GM18873 (cell line): Measurements from ENCODE around the gene SLC13A3.
"Not testable (repeated sequence)": the region's sequence is repeated elsewhere in the genome, so short reads cannot be mapped to it uniquely, and the experiment has no call there.

Source experiments
- ATAC-seq: cut with Tn5 transposase; IDR thresholded peaks from one replicate; pipeline ENCODE4 v1.9.1; 2021; ENCODE audit warnings: mild to moderate bottlenecking, moderate library complexity, moderate number of reproducible peaks; ENCODE audit not compliant: unreplicated experiment, low FRiP score

SLC13A3 gene

GRCh38 chr20:46682063-46682821 lies 31.0 kb upstream of the SLC13A3 start:
- no peak for ATAC-seq

GRCh38 chr20:46681032-46681854 lies 30.0 kb upstream of the SLC13A3 start:
- no peak for ATAC-seq

- no peak for ATAC-seq
Observed at GRCh38 chr20:46680684-46681031, 29.4 kb upstream of the SLC13A3 start.

GRCh38 chr20:46678516-46678915 lies 27.3 kb upstream of the SLC13A3 start:
- no peak for ATAC-seq

GRCh38 chr20:46677608-46678007 lies 26.3 kb upstream of the SLC13A3 start:
- ATAC-seq: no peak

- ATAC-seq: not testable (repeated sequence)
Observed at GRCh38 chr20:46676649-46677316, 25.5 kb upstream of the SLC13A3 start.

- no peak for ATAC-seq
Observed at GRCh38 chr20:46674253-46675083, 23.2 kb upstream of the SLC13A3 start.

GRCh38 chr20:46673394-46674252 lies 22.4 kb upstream of the SLC13A3 start:
- ATAC-seq: no peak

GRCh38 chr20:46672543-46673148 lies 21.4 kb upstream of the SLC13A3 start:
- ATAC-seq: no peak

GRCh38 chr20:46671866-46672542 lies 20.7 kb upstream of the SLC13A3 start:
- no peak for ATAC-seq

- ATAC-seq: no peak
Observed at GRCh38 chr20:46670585-46671584, 19.6 kb upstream of the SLC13A3 start.

- no peak for ATAC-seq
Observed at GRCh38 chr20:46670228-46670584, 18.9 kb upstream of the SLC13A3 start.

- no peak for ATAC-seq
Observed at GRCh38 chr20:46666818-46667515, 15.7 kb upstream of the SLC13A3 start.

- no peak for ATAC-seq
Observed at GRCh38 chr20:46666306-46666705, 15.0 kb upstream of the SLC13A3 start.

- ATAC-seq: no peak
Observed at GRCh38 chr20:46665602-46666001, 14.3 kb upstream of the SLC13A3 start.

- no peak for ATAC-seq
Observed at GRCh38 chr20:46663531-46663930, 12.3 kb upstream of the SLC13A3 start.

- ATAC-seq: no peak
Observed at GRCh38 chr20:46661659-46662058, 10.4 kb upstream of the SLC13A3 start.
